Measurements from ENCODE around the gene KRTAP10-4.
"Not testable (repeated sequence)": the region's sequence is repeated elsewhere in the genome, so short reads cannot be mapped to it uniquely, and the experiment has no call there.

The KRTAP10-4 gene

DNA sequence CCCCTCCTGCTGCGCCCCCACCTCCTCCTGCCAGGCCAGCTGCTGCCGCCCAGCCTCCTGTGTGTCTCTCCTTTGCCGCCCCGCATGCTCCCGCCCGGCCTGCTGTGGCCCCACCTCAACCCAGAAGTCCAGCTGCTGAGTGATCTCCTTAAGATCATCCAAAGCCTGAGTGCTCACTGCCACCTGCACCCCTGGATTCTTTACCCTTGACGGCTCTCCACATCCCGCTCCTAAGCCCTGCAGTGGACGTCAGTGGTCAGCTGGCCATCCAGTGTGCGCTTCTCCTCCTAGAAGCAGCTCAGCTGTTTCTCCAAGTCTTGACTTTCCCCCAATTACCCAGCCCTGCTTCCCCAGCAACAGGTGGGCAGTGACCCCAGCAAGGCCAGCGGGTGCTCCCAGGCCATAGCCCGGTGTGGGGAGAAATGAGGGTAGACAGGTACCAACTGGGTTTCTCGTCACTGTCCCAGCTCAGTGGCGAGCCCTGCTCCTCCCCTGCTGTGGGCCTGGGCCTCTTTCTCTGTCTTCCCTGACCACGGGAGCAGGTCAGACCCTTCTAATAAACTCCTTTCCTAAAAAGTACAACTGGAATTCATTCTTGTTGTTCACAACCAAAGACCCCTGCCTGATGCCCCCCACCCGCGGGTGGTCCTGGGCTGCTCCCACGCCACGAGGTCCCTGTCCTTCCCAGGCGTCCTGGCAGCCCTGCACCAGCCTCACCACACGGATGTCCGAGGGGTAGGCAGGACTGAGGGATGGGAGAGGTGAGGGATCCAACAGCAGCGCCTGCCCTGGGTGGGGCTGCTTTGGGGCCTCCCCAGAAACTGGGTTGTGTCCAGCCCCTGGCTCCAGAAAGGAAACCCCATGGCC lies 28.3 kb downstream of the KRTAP10-4 start:
- no peak for DNase-seq

DNA sequence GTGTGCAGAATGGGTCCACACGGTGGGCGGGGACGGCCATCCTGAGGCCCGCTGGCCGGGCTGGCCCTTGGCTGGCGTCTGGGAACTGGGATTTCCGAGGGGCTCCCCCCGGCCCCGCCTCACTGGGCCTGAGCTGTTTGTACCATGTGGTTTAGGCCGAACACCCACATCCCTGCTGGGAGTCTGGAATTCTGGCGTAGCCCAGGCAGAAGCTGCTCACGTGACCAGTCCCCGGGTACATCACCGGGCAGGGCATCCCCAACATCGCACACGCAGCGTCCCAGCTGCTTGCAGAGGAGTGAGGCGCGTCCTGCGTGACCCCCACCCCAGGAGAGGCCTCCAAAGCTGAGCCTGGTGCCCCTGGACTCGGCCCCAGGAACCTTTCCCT lies 28.9 kb downstream of the KRTAP10-4 start:
- DNase-seq: no peak

DNA sequence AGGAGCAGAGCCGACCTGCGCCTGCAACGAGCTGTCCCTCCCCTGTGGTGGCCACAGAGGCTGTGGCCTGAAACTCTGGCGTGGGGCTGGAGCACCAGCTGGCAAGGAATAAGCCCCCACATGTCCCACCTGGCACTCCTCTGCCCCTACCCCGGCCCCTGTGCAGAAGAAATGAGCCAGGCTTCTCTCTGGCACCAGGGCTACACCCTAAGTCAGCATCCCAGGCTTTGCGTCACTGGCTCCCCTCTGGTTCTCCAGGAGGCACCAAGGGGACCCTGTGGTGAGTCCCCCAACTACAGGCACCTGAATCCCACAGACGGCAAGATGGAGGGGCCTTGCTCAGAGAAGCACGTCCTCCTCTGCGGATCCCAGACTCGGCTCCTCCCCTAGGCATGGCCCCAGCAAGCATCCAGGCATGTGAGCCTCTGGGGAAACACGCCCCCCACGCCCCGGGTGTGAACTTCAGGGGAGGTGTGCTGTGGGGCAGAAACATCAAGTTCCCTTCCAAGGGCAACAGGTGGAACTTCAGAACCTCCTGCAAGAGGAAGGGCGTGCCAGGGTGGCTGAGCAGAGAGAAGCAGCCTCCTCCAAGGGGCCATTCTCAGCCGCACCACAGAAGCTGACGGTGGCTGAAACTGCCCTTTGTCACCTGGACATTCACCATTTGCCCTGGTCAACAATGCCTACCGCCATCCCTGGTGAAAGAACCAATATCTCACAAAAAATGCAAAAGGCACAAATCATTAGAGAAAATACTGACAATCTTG lies 29.8 kb downstream of the KRTAP10-4 start:
- DNase-seq: no peak

DNA sequence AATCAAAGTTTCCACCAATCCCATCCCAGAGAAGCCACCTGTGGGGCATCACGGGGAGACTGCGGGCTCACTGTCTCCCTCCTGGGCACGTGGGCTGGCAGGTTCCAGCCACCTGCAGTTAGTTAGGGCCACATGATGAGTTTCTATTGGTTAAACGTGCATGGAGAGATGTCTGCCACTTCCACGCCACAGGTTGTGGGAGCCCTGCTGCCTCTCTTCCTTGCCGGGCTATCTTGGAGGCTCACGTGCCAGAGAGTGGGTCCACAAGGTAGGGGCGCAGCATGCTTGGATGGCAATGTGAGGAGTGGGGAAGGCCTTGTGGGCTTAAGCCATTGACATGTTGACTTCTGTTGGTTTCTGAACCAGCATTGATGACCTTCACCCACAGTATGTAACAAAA lies 30.4 kb downstream of the KRTAP10-4 start:
- no peak for DNase-seq

DNA sequence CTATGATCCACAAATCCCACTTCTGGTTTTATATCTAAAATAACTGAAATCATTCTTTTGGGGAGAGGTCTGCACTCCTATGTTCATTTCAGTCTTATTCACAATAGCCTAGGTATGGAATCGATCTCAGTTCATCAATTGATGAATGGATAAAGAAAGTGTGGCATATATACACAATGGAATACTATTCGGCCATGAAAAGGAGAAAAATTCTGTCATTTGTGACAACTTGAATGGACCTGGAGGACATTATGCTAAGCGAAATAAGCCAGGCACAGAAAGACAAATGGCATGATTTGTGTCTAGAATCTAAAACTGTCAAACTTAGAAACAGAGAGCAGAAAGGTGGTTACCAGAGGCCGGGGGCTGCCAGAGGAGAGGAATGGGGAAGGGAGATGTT lies 33.0 kb downstream of the KRTAP10-4 start:
- DNase-seq: no peak

DNA sequence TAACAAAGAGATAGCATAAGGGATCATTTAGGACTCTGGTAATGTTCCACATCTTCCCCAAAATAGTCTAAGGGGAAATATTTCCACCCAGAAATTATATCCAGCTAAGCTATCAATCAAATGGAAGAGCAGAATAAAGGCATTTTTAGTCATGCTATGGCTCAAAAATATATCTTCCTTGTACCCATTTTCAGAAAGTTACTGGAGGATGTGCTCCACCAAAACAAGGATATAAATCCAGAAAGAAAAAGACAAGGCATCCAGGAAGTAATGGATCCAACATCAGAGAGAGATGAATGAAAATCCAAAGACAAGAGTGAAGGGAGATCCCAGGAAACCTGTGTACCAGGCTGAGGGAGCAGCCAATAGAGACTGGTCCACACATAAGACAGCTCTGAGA lies 35.7 kb downstream of the KRTAP10-4 start:
- DNase-seq: no peak

DNA sequence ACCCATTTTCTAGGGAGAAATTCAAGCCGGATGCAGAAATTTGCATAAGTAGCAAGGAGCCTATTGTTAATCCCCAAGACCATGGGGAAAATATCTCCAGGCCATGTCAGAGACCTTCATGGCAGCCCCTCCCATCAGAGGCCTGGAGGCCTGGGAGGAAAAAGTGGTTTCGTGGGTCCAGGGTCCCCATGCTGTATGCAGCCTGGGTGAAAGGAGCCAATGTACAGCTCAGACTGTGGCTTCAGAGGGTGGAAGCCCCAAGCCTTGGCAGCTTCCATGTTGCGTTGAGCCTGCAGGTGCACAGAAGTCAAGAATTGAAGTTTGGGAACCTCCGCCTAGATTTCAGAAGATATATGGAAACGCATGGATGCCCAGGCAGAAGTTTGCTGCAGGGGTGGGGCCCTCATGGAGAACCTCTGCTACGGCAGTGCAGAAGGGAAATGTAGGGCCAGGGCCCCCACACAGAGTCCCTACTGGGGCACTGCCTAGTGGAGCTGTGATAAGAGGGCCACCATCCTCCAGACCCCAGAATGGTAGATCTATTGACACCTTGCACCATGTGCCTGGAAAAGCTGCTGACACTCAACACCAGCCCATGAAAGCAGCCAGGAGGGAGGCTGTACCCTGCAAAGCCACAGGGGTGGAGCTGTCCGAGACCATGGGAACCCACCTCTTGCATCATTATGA lies 36.8 kb downstream of the KRTAP10-4 start:
- DNase-seq: not testable (repeated sequence)

DNA sequence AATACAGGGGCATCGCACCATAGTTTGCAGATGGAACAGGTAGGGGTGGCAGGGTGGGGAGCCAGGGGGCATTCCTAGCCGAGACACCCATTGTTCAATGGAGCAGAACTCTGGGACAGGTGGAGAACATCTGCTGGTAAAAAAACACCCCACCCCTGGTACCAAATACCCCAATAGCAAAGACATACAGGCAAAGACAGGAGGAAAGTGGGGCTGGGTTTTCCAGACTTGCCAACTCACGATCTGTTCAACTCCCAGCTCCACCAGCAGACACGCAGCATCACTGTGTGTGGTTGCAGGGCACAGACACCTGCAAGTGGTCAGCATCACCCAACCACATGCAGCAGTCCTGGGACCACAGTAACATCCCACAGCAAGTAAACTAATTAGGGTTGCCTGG lies 38.0 kb downstream of the KRTAP10-4 start:
- DNase-seq: no peak

DNA sequence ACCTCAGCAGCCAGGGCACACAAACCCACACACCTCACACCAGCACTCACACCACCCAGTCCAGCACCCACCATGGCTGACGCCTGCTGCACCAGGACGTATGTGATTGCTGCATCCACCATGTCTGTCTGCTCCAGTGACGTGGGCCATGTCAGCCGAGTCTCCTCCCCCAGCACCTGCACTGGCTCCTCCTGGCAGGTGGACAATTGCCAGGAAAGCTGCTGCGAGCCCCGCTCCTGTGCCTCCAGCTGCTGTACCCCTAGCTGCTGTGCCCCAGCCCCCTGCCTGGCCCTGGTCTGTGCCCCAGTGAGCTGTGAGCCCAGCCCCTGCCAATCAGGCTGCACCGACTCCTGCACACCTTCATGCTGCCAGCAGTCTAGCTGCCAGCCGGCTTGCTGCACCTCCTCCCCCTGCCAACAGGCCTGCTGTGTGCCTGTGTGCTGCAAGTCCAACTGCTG lies 38.5 kb downstream of the KRTAP10-4 start, which contains the start of gene KRTAP10-8:
Gene KRTAP10-8, plus strand, starts transcription at position 51 of the 458 bp plus-strand sequence. Its CDS starts 22 bp downstream, at position 73.
- DNase-seq: no peak

DNA sequence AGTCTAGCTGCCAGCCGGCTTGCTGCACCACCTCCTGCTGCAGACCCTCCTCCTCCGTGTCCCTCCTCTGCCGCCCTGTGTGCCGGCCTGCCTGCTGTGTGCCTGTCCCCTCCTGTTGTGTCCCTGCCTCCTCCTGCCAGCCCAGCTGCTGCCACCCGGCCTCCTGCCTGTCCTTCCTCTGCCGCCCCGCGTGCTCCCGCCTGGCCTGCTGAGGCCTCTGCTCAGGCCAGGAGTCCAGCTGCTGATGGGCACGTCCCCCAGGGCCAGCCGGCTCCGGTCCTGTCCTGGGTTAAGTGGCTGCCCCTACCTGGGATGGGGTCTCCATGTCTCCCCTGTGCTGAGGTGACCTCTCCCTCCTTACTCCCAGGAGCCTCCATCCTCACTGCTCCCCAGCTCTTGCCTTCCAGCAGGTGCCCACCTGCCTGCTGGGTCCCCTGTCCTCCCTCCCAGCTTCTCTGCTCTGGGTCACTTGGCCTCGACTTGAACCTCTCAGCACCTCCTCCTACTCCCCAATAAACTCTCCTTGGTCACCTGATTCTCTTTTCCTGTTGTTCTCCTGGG lies 39.2 kb downstream of the KRTAP10-4 start:
- no peak for DNase-seq

DNA sequence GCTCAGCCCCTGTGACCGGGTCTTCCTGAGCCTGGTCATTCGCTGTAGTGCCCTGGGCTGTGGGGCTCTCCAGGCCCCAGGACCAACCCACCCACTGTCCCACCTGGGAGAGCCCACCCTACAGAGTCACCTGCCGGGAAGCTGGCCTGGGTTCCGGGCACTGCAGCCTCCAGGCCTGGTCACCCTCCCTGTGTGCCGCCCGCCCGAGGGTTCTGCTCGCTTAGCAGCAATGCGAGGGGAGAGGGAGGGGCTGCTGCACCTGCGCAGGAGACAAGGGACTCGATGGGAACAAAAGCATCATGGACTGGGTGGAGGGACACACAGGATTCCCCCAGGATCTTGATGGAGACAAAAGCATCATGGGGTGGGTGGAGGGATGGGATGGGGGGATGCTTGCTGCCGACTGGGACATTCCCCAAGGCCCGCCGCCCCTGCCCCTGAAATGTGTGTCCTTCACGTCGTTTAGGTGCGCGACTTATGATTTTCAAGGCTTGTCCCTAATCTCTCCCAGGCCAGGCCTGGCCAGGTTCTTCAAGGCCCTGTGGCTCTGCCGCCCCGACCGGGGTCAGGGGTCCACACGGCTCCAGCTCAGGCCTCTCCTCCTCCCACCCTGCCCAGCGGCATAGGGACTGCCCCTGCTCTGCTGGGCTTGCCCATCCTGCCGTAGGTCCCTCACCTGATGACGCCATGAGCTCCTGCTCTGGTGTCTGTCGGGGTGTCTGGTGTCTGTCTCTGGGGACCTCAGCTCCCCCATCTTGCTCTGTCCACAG lies 40.0 kb downstream of the KRTAP10-4 start:
- no peak for DNase-seq

DNA sequence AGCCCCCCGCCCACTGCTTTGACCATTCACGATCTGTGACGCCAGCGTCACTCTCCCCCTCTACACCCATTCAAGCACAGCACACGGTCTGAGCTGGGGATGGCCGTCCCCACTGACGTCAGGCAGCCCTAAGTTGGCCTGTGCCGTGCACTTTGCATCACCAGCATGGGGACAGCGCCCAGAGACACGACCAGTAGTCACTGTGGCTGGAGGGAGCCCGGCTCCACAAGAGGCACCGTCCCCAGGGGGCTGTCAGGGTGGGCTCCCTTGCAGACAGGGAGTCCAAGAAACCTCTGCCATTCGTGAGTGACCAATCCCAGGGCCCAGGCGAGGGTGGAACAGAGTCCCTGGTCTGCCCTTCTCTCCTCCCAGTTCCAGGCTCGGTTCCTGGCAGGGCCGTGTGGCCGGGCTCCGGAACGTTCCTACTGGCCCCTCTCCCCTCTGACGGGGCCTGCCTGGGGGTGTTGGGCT lies 40.7 kb downstream of the KRTAP10-4 start:
- DNase-seq: no peak

DNA sequence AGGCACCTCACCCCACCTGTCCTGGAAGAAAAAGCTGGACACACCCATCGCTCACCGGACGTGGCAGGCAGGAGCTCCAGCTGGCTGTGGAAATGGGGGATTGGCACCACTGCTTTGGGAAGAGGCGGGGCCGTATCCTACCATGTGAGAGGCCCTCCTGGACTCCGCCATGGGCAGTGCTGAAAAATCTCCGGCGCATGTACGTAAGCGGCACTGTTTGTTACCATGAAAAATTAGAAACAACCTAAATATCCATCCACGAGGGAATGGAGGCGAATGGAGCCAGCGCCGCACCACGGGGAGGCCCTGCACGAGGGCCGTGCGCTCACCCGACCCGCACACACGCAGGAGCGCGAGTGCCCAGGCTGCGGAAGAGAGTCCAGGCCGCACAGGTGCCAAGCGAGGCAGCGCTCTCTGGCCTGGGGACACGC lies 41.4 kb downstream of the KRTAP10-4 start:
- DNase-seq: no peak

DNA sequence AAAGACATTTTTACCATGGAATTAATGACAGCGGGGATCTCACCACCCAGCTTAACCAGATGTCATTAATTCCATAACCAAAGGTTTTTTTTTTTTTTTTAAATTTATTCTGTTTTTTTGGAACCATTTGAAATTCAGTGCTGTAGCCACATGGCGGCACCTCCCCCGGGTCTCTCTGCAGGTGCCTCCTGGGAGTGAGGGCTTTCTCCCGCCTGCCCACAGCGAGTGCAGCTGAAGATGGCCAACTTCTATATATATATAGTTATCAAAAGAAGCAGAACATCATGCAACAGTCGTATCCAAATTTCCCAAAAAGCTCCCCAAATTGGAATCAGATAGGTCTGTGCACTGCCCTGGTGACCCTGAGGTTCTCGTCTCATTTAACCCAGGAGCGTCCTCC lies 41.9 kb downstream of the KRTAP10-4 start:
- DNase-seq: no peak

DNA sequence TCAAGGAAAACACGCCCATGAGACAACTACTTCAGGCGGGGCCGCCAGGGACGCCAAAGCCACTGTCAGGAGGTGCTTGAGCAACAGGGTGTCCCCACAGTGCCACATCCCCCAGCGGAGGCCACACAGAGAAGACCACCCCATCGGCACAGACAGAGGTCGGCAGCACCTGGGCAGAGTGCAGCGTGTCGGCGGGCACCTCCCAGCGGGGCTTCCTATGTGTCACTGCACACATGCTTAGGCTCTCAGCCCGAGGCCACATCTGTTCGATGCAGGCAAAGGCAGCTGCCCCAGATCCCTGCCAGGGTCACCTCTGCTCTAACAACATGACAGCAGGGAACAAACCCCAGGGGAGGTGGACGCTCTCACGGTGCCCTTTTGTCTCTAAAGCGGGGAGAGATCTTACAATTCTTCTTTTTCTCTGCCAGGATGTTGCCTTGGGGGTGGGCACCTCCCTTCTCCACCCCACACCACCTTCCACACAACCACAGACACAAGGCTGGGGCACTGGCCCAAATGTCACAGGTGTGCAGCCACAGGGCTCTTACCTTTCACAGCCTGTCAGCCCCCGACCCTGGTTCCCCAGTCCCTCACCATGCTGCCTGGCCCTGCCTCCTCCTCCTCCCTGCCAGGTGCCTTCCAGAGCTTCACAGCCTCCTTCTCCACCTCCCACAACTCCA lies 42.5 kb downstream of the KRTAP10-4 start:
- DNase-seq: no peak

DNA sequence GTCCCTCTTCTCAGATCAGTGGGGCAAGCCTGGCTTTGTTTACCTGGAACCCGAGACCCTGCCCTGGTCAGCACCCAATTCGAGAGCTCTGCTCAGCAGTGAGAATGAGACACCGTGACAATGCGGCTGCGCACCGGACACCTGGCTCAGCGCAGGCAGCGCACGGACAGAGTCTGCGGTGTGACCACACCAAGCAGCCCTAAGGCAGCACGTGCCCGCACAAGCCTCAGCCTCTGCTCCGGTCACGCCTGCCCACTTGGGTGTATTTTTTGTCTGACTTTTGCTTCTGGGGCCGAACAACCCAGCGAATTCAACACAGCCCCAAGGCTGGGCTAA lies 43.0 kb downstream of the KRTAP10-4 start:
- no peak for DNase-seq

DNA sequence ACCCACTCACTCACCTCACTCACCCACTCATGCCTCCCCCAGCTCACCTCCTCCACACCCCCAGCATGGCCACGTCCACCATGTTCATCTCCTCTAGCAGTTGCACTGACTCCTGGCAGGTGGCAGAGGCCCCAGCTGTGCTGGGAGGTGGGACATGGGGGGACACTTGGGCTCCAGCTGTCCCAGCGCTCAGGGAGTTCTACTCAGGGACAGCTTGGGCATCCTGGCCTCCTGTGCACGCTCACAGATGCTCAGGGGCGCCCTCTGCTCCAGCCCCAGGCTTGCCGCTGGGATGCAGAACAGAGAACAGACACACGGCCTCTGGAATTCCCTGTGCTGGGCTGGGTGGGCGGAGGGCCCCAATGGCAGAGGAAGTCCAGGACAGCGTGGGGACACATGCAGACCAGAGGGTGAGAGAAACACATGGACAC lies 43.6 kb downstream of the KRTAP10-4 start:
- DNase-seq: no peak

DNA sequence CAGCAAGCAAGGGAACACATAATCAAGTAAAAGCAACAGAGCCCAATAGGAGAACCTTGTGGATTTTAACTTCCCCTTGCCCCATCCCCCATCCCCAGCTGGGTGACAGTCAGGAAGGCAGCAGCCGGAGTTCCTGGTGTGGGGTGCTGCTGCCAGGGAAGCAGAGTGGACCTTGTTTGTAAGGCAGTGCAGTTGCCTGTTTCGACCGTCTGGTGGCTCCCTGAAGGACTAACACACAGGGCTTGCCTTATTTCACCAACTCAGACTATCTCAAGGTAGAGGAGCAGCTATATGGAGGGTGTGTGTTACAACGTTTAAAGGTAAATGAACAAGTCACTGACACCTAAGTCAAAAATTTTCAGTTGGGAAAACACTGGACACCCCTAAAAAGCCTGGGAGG lies 45.0 kb downstream of the KRTAP10-4 start:
- peak; percentile 4 for DNase-seq

DNA sequence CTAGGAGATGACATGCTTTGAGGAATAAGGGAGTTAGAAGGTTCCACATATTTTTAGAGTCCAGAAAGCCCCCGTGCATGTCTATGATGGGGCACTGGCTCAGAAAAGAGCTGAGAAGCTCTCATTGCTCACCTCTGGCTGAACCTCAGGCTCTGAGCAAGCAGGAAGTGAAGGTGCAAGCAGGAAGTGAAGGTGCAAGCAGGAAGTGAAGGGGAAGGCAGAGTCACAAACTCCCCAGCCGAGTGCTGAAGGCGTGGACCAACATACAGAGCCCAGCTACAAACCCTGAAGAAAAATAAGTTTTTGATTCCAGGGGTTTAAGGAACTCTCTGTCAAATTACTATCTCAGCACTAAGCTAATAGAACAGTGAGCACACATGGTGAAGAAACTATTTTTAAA lies 45.4 kb downstream of the KRTAP10-4 start:
- peak; percentile 76 for DNase-seq

DNA sequence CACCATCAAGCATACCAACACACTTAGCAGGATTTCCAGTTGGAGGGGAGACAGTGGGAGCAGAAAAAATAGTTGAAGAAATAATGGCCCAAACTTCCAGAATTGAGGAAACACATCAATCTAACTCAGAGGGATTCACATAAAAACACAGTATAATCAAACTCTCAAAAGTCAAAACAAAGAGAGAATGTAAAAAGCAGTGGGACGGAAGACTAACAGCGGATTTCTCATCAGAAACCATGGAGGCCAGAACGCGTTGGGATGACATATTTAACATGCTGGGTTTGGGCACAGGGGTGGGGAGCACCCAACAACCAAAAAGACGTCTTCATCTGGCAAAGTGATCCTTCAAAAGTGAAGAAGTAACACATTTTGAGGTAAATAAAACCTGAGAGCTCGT lies 46.4 kb downstream of the KRTAP10-4 start:
- DNase-seq: no peak

DNA sequence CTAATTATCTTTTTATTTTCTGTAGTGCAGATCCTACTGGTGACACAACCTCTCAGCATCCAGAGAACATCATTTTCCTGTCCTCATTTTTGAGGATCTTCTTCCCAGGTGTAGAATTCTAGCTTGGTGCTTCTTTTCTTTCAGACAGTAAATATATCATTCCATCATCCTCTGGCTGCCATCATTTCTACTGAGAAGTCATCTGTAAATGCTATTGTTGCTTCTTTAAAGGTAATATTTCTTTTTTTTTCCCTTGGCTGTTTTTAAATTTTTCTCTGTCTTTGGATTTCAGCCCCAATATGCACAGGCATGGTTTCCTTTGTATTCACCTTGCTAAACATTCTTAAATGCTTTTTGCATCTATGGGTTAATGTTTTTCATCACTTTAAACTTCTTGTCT lies 50.0 kb downstream of the KRTAP10-4 start:
- DNase-seq: no peak
